Panc1 (cell line): Measurements from ENCODE around the gene C3orf38.

Source experiments
- CTCF ChIP-seq: fragments of 450-650 bp; IDR thresholded peaks from 2 replicates; pipeline ENCODE4 v1.5.1; 2017; ENCODE audit warnings: mild to moderate bottlenecking
- POLR2AphosphoS5 ChIP-seq: IDR thresholded peaks from 2 replicates; pipeline ENCODE4 v1.6.1; 2012; ENCODE audit warnings: mild to moderate bottlenecking, low read depth, low read length, moderate library complexity
- REST ChIP-seq, 2 experiments: IDR thresholded peaks; 2 replicates each; pipeline ENCODE4 v1.6.1; 2011 to 2012; ENCODE audit warnings: low read depth in 2 of 2, control low read depth in 1 of 2, low read length in 1 of 2, mild to moderate bottlenecking in 1 of 2, moderate library complexity in 1 of 2; ENCODE audit not compliant: insufficient read depth in 1 of 2
- SIN3A ChIP-seq: IDR thresholded peaks from 2 replicates; pipeline ENCODE4 v1.6.1; 2012; ENCODE audit warnings: low read depth, mild to moderate bottlenecking, low read length, moderate library complexity, borderline replicate concordance; ENCODE audit not compliant: insufficient read depth

GRCh38 chr3:88188436-88188835, 38.7 kb downstream of the C3orf38 start:
- TF ChIP-seq REST (IDR thresholded peaks at IDR 0.05; ENCODE audit: insufficient read depth in 1 of 2, low read depth in 2 of 2, low read length in 1 of 2) (no peak), CTCF (no peak), SIN3A (no peak), POLR2AphosphoS5 (no peak)
